Spleen (tissue), 7 donors: ENCODE results near the gene HCFC1.

Experiments used
- POLR2A ChIP-seq, 3 donors: fragments of 450-650 bp; IDR thresholded peaks; one replicate each; pipeline ENCODE4 v1.5.1; 2017; ENCODE audit warnings: antibody characterized with exemption in 3 of 3, mild to moderate bottlenecking in 1 of 3
- POLR2AphosphoS5 ChIP-seq, 3 donors: sonication (generic); formaldehyde crosslinking; IDR thresholded peaks; one replicate each; pipeline ENCODE4 v1.5.1; 2017; ENCODE audit warnings: antibody characterized with exemption in 3 of 3
- TF ChIP-seq, protein P1 (sequence below), 11 experiments: fragments of 200-600 bp in 7 of 11; fragments of 450-650 bp in 4 of 11; sonication (generic) in 4 of 11; IDR thresholded peaks in 8 of 11; conservative IDR thresholded peaks in 3 of 11; 1 replicate in 7 of 11; 2 replicates in 4 of 11; pipeline versions ENCODE4 v1.4.0 to v1.8.0; 2016 to 2021; ENCODE audit warnings: antibody characterized with exemption in 11 of 11, inconsistent platforms in 4 of 11, mild to moderate bottlenecking in 1 of 11
- donor health status: DM: no; HTN: no; CAD: no; lungs with moderate emphysema.
- donor health status: DM: no; HTN: no; CAD: no.
- donor health status: DM: no; HTN: no; CAD: no.

- TF ChIP-seq, protein P1, sequence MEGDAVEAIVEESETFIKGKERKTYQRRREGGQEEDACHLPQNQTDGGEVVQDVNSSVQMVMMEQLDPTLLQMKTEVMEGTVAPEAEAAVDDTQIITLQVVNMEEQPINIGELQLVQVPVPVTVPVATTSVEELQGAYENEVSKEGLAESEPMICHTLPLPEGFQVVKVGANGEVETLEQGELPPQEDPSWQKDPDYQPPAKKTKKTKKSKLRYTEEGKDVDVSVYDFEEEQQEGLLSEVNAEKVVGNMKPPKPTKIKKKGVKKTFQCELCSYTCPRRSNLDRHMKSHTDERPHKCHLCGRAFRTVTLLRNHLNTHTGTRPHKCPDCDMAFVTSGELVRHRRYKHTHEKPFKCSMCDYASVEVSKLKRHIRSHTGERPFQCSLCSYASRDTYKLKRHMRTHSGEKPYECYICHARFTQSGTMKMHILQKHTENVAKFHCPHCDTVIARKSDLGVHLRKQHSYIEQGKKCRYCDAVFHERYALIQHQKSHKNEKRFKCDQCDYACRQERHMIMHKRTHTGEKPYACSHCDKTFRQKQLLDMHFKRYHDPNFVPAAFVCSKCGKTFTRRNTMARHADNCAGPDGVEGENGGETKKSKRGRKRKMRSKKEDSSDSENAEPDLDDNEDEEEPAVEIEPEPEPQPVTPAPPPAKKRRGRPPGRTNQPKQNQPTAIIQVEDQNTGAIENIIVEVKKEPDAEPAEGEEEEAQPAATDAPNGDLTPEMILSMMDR (IDR thresholded peaks at IDR 0.05 in 8 of 11, conservative IDR thresholded peaks at IDR 0.05 in 3 of 11): no peak
- TF ChIP-seq POLR2A (IDR thresholded peaks at IDR 0.05) (no peak), POLR2AphosphoS5 (IDR thresholded peaks at IDR 0.05) (no peak)
Observed at GRCh38 chrX:154020536-154021115, 49.0 kb upstream of the HCFC1 start.
